ENCODE results near the gene ZWILCH.

ZWILCH gene

GRCh38 chr15:66572146-66572545, 67.0 kb downstream of the ZWILCH start:
- TF ChIP-seq, protein P1, sequence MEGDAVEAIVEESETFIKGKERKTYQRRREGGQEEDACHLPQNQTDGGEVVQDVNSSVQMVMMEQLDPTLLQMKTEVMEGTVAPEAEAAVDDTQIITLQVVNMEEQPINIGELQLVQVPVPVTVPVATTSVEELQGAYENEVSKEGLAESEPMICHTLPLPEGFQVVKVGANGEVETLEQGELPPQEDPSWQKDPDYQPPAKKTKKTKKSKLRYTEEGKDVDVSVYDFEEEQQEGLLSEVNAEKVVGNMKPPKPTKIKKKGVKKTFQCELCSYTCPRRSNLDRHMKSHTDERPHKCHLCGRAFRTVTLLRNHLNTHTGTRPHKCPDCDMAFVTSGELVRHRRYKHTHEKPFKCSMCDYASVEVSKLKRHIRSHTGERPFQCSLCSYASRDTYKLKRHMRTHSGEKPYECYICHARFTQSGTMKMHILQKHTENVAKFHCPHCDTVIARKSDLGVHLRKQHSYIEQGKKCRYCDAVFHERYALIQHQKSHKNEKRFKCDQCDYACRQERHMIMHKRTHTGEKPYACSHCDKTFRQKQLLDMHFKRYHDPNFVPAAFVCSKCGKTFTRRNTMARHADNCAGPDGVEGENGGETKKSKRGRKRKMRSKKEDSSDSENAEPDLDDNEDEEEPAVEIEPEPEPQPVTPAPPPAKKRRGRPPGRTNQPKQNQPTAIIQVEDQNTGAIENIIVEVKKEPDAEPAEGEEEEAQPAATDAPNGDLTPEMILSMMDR (IDR thresholded peaks at IDR 0.05; ENCODE audit: low read depth, low read length, missing control alignments), result no peak
- DNase-seq (ENCODE audit: low read depth), result no peak
- H3K4me3 ChIP-seq (ENCODE audit: low read depth, low read length), result no peak overlapping the region

DNA sequence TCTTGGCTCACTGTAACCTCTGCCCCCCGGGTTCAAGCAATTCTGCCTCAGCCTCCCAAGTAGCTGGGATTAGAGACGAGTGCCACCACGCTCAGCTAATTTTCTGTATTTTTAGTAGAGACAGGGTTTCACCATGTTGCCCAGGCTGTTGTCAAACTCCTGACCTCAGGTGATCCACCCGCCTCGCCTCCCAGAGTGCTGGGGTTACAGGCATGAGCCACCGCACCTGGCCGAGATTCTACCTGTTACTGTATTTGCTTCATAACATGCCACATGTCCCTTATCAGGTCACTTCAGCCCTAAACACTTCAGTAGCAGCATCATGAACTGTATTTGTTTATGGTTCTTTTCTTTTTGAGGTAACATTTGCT, 68.2 kb downstream of the ZWILCH start:
- no peak overlapping the region for H3K4me3 ChIP-seq (ENCODE audit: low read depth, low read length)
- TF ChIP-seq, protein P1 (IDR thresholded peaks at IDR 0.05; ENCODE audit: low read depth, low read length, missing control alignments), result no peak
- DNase-seq (ENCODE audit: low read depth), result no peak

- DNase-seq (ENCODE audit: low read depth), result no peak
- TF ChIP-seq, protein P1 (IDR thresholded peaks at IDR 0.05; ENCODE audit: low read depth, low read length, missing control alignments), result no peak
Measured at GRCh38 chr15:66573719-66574595, 68.8 kb downstream of the ZWILCH start.

GRCh38 chr15:66574596-66574950, 69.4 kb downstream of the ZWILCH start:
- no peak overlapping the region for H3K4me3 ChIP-seq (ENCODE audit: low read depth, low read length)
- no peak for DNase-seq (ENCODE audit: low read depth)
- TF ChIP-seq, protein P1 (IDR thresholded peaks at IDR 0.05; ENCODE audit: low read depth, low read length, missing control alignments), result no peak

More at GRCh38 chr15:66573719-66574595, 68.8 kb downstream of the ZWILCH start:
- H3K4me3 ChIP-seq (ENCODE audit: low read depth, low read length), result no peak overlapping the region

- DNase-seq (ENCODE audit: low read depth), result no peak
- TF ChIP-seq, protein P1 (IDR thresholded peaks at IDR 0.05; ENCODE audit: low read depth, low read length, missing control alignments), result no peak
- H3K4me3 ChIP-seq (ENCODE audit: low read depth, low read length), result no peak overlapping the region
Measured at GRCh38 chr15:66578286-66578875, 73.3 kb downstream of the ZWILCH start.

DNA sequence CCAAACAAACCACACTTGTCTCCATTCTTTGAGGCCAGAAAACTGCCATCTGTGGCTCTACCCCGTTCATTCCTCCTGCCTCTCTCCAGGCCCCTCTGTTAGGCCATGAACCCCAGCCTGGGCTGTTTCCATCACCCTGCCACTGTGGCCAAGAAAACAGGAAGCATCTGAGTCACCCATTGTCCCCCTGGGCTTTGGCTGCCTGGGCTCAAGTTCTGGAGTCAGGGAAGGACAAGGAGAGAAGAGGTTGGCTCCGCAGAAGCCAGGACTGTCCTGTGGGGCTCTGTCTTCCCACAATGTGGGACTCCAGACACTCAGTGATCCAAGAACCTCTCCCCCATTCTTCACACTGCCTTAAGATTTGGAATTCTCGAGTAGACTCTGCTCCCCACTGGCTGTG, 75.5 kb downstream of the ZWILCH start:
- no peak for DNase-seq (ENCODE audit: low read depth)
- H3K4me3 ChIP-seq (ENCODE audit: low read depth, low read length), result no peak overlapping the region
- TF ChIP-seq, protein P1 (IDR thresholded peaks at IDR 0.05; ENCODE audit: low read depth, low read length, missing control alignments), result no peak

Measured in GM12864 (cell line).